Measurements from ENCODE around the gene KIAA2012. TPM values are rescaled to one million over a fixed set of nuclear protein-coding genes. Genes with fewer than 3 reads are reported as not detected.

The KIAA2012 gene
- polyA plus RNA-seq, 3 donors, result not detected

- WGBS (ENCODE audit: insufficient coverage), result 98% methylated on average over 36 of the region's 36 CpGs
- no peaks in the 10 kb centered on the region for H3K4me1 ChIP-seq (ENCODE audit: control insufficient read depth in 1 of 2, insufficient read depth in 2 of 2, low read length in 2 of 2)
- Mint-ChIP-seq H3K36me3 (no peaks in the 10 kb centered on the region), H3K27ac (no peak overlapping the region), H3K4me1 (peaks cover 4% of the 10 kb centered on the region), H3K27me3 (ENCODE audit: low read depth in 3 of 3) (peaks cover 0 to 3% (median 2%) of the 10 kb centered on the region in 3 donors), H3K9me3 (no peaks in the 10 kb centered on the region), H3K4me3 (no peak overlapping the region)
- H3K79me2 ChIP-seq (ENCODE audit: insufficient read depth, low read length), result no peaks in the 10 kb centered on the region
- no peaks in the 10 kb centered on the region for H3K27me3 ChIP-seq (ENCODE audit: control insufficient read depth in 2 of 2, insufficient read depth in 2 of 2, low read length in 2 of 2)
- TF ChIP-seq CTCF (IDR thresholded peaks at IDR 0.05), result no peak
- H3K4me3 ChIP-seq (replicated peaks in 1 of 3; ENCODE audit: low read depth in 2 of 3, low read length in 3 of 3), result no peak overlapping the region
- intact Hi-C loops (cut with micrococcal nuclease), result no loop called here
- no peak overlapping the region for H3K27ac ChIP-seq (ENCODE audit: low read depth in 1 of 2, low read length in 2 of 2)
- no peak for DNase-seq
- no peaks in the 10 kb centered on the region for H4K20me1 ChIP-seq (ENCODE audit: insufficient read depth, low read length)
- H3K9me3 ChIP-seq (replicated peaks in 1 of 2; ENCODE audit: control insufficient read depth in 1 of 2, insufficient read depth in 1 of 2, low read length in 2 of 2), result no peaks in the 10 kb centered on the region
- H3K36me3 ChIP-seq (replicated peaks in 1 of 2; ENCODE audit: control insufficient read depth in 1 of 2, insufficient read depth in 2 of 2, low read length in 2 of 2), result no peaks in the 10 kb centered on the region
- no peak overlapping the region for H2AFZ ChIP-seq (ENCODE audit: insufficient read depth, low read depth, low read length, poor library complexity, severe bottlenecking)
- H3K4me2 ChIP-seq (replicated peaks; ENCODE audit: extremely low read depth, low read length, poor library complexity, severe bottlenecking), result no peak overlapping the region
- H3K9ac ChIP-seq (ENCODE audit: insufficient read depth, low read length, poor library complexity, severe bottlenecking), result no peak overlapping the region
Measured at GRCh38 chr2:202136526-202136925, 63.5 kb downstream of the KIAA2012 start.

GRCh38 chr2:202140522-202141252 is 67.6 kb downstream of the KIAA2012 start:
- intact Hi-C loops (cut with micrococcal nuclease), result no loop called here
- H3K27ac ChIP-seq (ENCODE audit: low read depth in 1 of 2, low read length in 2 of 2), result no peak overlapping the region
- no peaks in the 10 kb centered on the region for H3K9me3 Mint-ChIP-seq
- no peaks in the 10 kb centered on the region for H3K79me2 ChIP-seq (ENCODE audit: insufficient read depth, low read length)
- peaks cover 0 to 3% (median 2%) of the 10 kb centered on the region in 3 donors for H3K27me3 Mint-ChIP-seq (ENCODE audit: low read depth in 3 of 3)
- no peaks in the 10 kb centered on the region for H3K36me3 ChIP-seq (replicated peaks in 1 of 2; ENCODE audit: control insufficient read depth in 1 of 2, insufficient read depth in 2 of 2, low read length in 2 of 2)
- H3K4me1 Mint-ChIP-seq, result peaks cover 6% of the 10 kb centered on the region
- H3K4me3 ChIP-seq (replicated peaks in 1 of 3; ENCODE audit: low read depth in 2 of 3, low read length in 3 of 3), result no peak overlapping the region
- no peak for DNase-seq
- no peak for TF ChIP-seq CTCF (IDR thresholded peaks at IDR 0.05)
- 86% methylated on average over 5 of the region's 12 CpGs for WGBS (ENCODE audit: insufficient coverage)
- H3K9me3 ChIP-seq (replicated peaks in 1 of 2; ENCODE audit: control insufficient read depth in 1 of 2, insufficient read depth in 1 of 2, low read length in 2 of 2), result no peaks in the 10 kb centered on the region
- H2AFZ ChIP-seq (ENCODE audit: insufficient read depth, low read depth, low read length, poor library complexity, severe bottlenecking), result no peak overlapping the region
- H3K4me3 Mint-ChIP-seq, result no peak overlapping the region
- no peak overlapping the region for H3K9ac ChIP-seq (ENCODE audit: insufficient read depth, low read length, poor library complexity, severe bottlenecking)
- H3K4me1 ChIP-seq (ENCODE audit: control insufficient read depth in 1 of 2, insufficient read depth in 2 of 2, low read length in 2 of 2), result no peaks in the 10 kb centered on the region
- no peak overlapping the region for H3K27ac Mint-ChIP-seq
- H3K36me3 Mint-ChIP-seq, result no peaks in the 10 kb centered on the region
- no peaks in the 10 kb centered on the region for H4K20me1 ChIP-seq (ENCODE audit: insufficient read depth, low read length)
- no peak overlapping the region for H3K4me2 ChIP-seq (replicated peaks; ENCODE audit: extremely low read depth, low read length, poor library complexity, severe bottlenecking)
- no peaks in the 10 kb centered on the region for H3K27me3 ChIP-seq (ENCODE audit: control insufficient read depth in 2 of 2, insufficient read depth in 2 of 2, low read length in 2 of 2)

Measured in CD14-positive monocyte (primary cell).